Stimulated activated naive CD8-positive, alpha-beta T cell treated with anti-CD3 and anti-CD28 coated beads, Interleukin-15, Interleukin-2, amounts not matched to agents 100 ng/mL and 50 ng/mL, for 24 hours (primary cell): ENCODE results near the gene CENPA.
"Not testable (repeated sequence)": the region's sequence is repeated elsewhere in the genome, so short reads cannot be mapped to it uniquely, and the experiment has no call there.

Experiments
- H3K27ac Mint-ChIP-seq: one replicate; pipeline ENCODE4 v1.8.0; 2021; ENCODE audit warnings: mild to moderate bottlenecking, mixed read lengths
- H3K27me3 Mint-ChIP-seq: one replicate; pipeline ENCODE4 v1.8.0; 2021; ENCODE audit warnings: mixed read lengths
- H3K36me3 Mint-ChIP-seq: one replicate; pipeline ENCODE4 v1.8.0; 2021; ENCODE audit warnings: low read depth, mixed read lengths
- H3K4me1 Mint-ChIP-seq: one replicate; pipeline ENCODE4 v1.8.0; 2021; ENCODE audit warnings: low read depth, mixed read lengths
- H3K4me3 Mint-ChIP-seq: one replicate; pipeline ENCODE4 v1.8.0; 2021; ENCODE audit warnings: mild to moderate bottlenecking, mixed read lengths
- H3K9me3 Mint-ChIP-seq: one replicate; pipeline ENCODE4 v1.8.0; 2021; ENCODE audit warnings: mixed read lengths

Gene CENPA

GRCh38 chr2:26785431-26786206 lies at the start of gene CENPA:
CENPA (plus strand) TSS chr2:26786056; CDS start chr2:26786197, 141 bp downstream.
- H3K27ac Mint-ChIP-seq, result peak within 1 kb of the TSS; percentile 79
- H3K27me3 Mint-ChIP-seq, result peaks cover 13% of the 10 kb centered on the region
- H3K9me3 Mint-ChIP-seq, result no peaks in the 10 kb centered on the region
- peaks cover 19% of the 10 kb centered on the region for H3K4me1 Mint-ChIP-seq
- H3K4me3 Mint-ChIP-seq, result peak within 1 kb of the TSS; percentile 91
- H3K36me3 Mint-ChIP-seq, result peaks cover 22% of the 10 kb centered on the region

- H3K27ac Mint-ChIP-seq, result no peak overlapping the region
- H3K4me1 Mint-ChIP-seq, result peaks cover 7% of the 10 kb centered on the region
- H3K36me3 Mint-ChIP-seq, result no peaks in the 10 kb centered on the region
- peaks cover 9% of the 10 kb centered on the region for H3K27me3 Mint-ChIP-seq
- no peak overlapping the region for H3K4me3 Mint-ChIP-seq
- no peaks in the 10 kb centered on the region for H3K9me3 Mint-ChIP-seq
These were observed 48.6 kb upstream of the CENPA start for GRCh38 chr2:26737221-26737620.

GRCh38 chr2:26738481-26738880 lies 47.4 kb upstream of the CENPA start:
- Mint-ChIP-seq H3K27ac (no peak overlapping the region), H3K36me3 (no peaks in the 10 kb centered on the region), H3K4me3 (no peak overlapping the region), H3K9me3 (no peaks in the 10 kb centered on the region), H3K4me1 (peaks cover 7% of the 10 kb centered on the region), H3K27me3 (peaks cover 5% of the 10 kb centered on the region)

- Mint-ChIP-seq H3K4me3 (no peak overlapping the region), H3K9me3 (no peaks in the 10 kb centered on the region), H3K27ac (no peak overlapping the region), H3K27me3 (peaks cover 3% of the 10 kb centered on the region), H3K4me1 (peaks cover 7% of the 10 kb centered on the region), H3K36me3 (no peaks in the 10 kb centered on the region)
These were observed 46.3 kb upstream of the CENPA start for GRCh38 chr2:26739514-26739913.

- Mint-ChIP-seq H3K36me3 (no peaks in the 10 kb centered on the region), H3K4me1 (peaks cover 7% of the 10 kb centered on the region), H3K27ac (no peak overlapping the region), H3K9me3 (no peaks in the 10 kb centered on the region), H3K27me3 (peaks cover 3% of the 10 kb centered on the region), H3K4me3 (no peak overlapping the region)
These were observed 45.5 kb upstream of the CENPA start for GRCh38 chr2:26740346-26740745.

GRCh38 chr2:26740890-26741302 lies 45.0 kb upstream of the CENPA start:
- H3K27ac Mint-ChIP-seq, result no peak overlapping the region
- H3K36me3 Mint-ChIP-seq, result no peaks in the 10 kb centered on the region
- H3K4me1 Mint-ChIP-seq, result peaks cover 7% of the 10 kb centered on the region
- no peak overlapping the region for H3K4me3 Mint-ChIP-seq
- H3K9me3 Mint-ChIP-seq, result no peaks in the 10 kb centered on the region
- H3K27me3 Mint-ChIP-seq, result peaks cover 3% of the 10 kb centered on the region

GRCh38 chr2:26742048-26742770 lies 43.6 kb upstream of the CENPA start:
- H3K36me3 Mint-ChIP-seq, result no peaks in the 10 kb centered on the region
- H3K4me3 Mint-ChIP-seq, result no peak overlapping the region
- H3K27me3 Mint-ChIP-seq, result peaks cover 3% of the 10 kb centered on the region
- H3K4me1 Mint-ChIP-seq, result peaks cover 7% of the 10 kb centered on the region
- no peak overlapping the region for H3K27ac Mint-ChIP-seq
- H3K9me3 Mint-ChIP-seq, result no peaks in the 10 kb centered on the region

- H3K27ac Mint-ChIP-seq, result no peak overlapping the region
- H3K27me3 Mint-ChIP-seq, result no peaks in the 10 kb centered on the region
- peaks cover 7% of the 10 kb centered on the region for H3K4me1 Mint-ChIP-seq
- H3K9me3 Mint-ChIP-seq, result no peaks in the 10 kb centered on the region
- no peaks in the 10 kb centered on the region for H3K36me3 Mint-ChIP-seq
- no peak overlapping the region for H3K4me3 Mint-ChIP-seq
These were observed 42.0 kb upstream of the CENPA start for GRCh38 chr2:26743852-26744251.

- Mint-ChIP-seq H3K4me3 (no peak overlapping the region), H3K4me1 (peaks cover 7% of the 10 kb centered on the region), H3K36me3 (no peaks in the 10 kb centered on the region), H3K27me3 (no peaks in the 10 kb centered on the region), H3K9me3 (no peaks in the 10 kb centered on the region), H3K27ac (no peak overlapping the region)
These were observed 40.9 kb upstream of the CENPA start for GRCh38 chr2:26744953-26745352.

GRCh38 chr2:26745609-26746327 lies 40.1 kb upstream of the CENPA start:
- no peak overlapping the region for H3K27ac Mint-ChIP-seq
- H3K36me3 Mint-ChIP-seq, result no peaks in the 10 kb centered on the region
- no peaks in the 10 kb centered on the region for H3K27me3 Mint-ChIP-seq
- no peaks in the 10 kb centered on the region for H3K9me3 Mint-ChIP-seq
- H3K4me1 Mint-ChIP-seq, result peaks cover 5% of the 10 kb centered on the region
- H3K4me3 Mint-ChIP-seq, result no peak overlapping the region

GRCh38 chr2:26746934-26747333 lies 38.9 kb upstream of the CENPA start:
- H3K27ac Mint-ChIP-seq, result no peak overlapping the region
- H3K9me3 Mint-ChIP-seq, result no peaks in the 10 kb centered on the region
- no peaks in the 10 kb centered on the region for H3K27me3 Mint-ChIP-seq
- no peak overlapping the region for H3K4me3 Mint-ChIP-seq
- H3K4me1 Mint-ChIP-seq, result no peaks in the 10 kb centered on the region
- no peaks in the 10 kb centered on the region for H3K36me3 Mint-ChIP-seq

GRCh38 chr2:26749787-26750420 lies 36.0 kb upstream of the CENPA start:
- not testable (repeated sequence) for H3K9me3 Mint-ChIP-seq, H3K27me3 Mint-ChIP-seq, H3K27ac Mint-ChIP-seq, H3K36me3 Mint-ChIP-seq, H3K4me3 Mint-ChIP-seq, H3K4me1 Mint-ChIP-seq

GRCh38 chr2:26750467-26750866 lies 35.4 kb upstream of the CENPA start:
- not testable (repeated sequence) for H3K27me3 Mint-ChIP-seq, H3K9me3 Mint-ChIP-seq, H3K4me3 Mint-ChIP-seq, H3K4me1 Mint-ChIP-seq, H3K36me3 Mint-ChIP-seq, H3K27ac Mint-ChIP-seq

- H3K9me3 Mint-ChIP-seq, result no peaks in the 10 kb centered on the region
- no peaks in the 10 kb centered on the region for H3K36me3 Mint-ChIP-seq
- H3K27ac Mint-ChIP-seq, result no peak overlapping the region
- no peaks in the 10 kb centered on the region for H3K27me3 Mint-ChIP-seq
- no peak overlapping the region for H3K4me3 Mint-ChIP-seq
- peaks cover 4% of the 10 kb centered on the region for H3K4me1 Mint-ChIP-seq
These were observed 33.2 kb upstream of the CENPA start for GRCh38 chr2:26752656-26753055.

GRCh38 chr2:26754539-26754938 lies 31.3 kb upstream of the CENPA start:
- Mint-ChIP-seq H3K36me3 (no peaks in the 10 kb centered on the region), H3K4me1 (peaks cover 14% of the 10 kb centered on the region), H3K27me3 (no peaks in the 10 kb centered on the region), H3K27ac (no peak overlapping the region), H3K9me3 (no peaks in the 10 kb centered on the region), H3K4me3 (no peak overlapping the region)
